ENCODE results near the gene UQCR11.

DNA sequence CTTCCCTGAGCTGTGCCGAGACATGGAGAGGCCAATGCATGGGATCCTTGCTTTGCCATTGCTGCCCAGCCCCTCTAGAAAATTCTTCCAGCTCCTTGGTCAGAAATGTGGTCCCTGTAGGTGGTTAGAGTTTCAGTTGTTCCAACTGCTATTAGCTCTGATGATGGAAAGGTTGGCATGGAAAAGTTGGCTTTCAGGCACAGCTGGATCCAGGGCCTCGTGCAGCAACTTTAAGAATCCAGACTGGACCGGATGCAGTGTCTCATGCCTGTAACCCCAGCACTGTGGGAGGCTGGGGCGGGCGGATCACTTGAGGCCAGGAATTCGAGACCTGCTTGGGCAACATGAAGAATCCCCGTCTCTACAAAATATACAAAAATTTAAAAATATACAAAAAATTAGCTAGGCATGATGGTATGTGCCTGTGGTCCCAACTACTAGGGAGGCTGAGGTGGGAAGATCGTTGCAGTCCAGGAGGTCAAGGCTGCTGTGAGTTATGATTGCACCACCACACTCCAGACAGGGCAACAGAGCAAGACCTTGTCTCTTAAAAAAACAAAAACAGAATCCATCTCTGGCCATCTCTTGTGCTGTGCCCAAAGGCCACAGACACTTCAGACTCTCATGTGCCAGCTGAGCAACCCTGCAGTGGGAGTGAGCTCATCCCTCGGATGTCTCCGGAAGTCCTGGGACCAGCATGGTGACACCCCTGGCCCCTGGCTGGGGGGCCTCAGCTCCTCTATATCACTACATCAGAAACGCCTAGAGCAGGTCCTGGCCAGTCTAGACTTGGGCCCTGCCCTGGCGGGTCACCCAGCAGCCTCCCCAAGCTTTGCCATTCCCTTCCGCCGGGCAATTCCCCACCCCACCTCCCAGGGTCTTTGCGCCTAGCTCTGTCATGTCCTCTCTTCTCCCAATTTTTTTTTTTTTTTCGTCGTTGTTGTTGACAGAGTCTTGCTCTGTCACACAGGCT is 53.9 kb downstream of the UQCR11 start:
- no peak for TF ChIP-seq CTCF (IDR thresholded peaks at IDR 0.05)
- TF ChIP-seq POLR2AphosphoS5 (IDR thresholded peaks at IDR 0.05) = no peak
- no peak for TF ChIP-seq POLR2A (IDR thresholded peaks at IDR 0.05)

Measured in stomach (tissue), 4 donors.